Testis (tissue), 2 donors: Measurements from ENCODE around the gene KRTAP12-4.

Experiments
- CTCF ChIP-seq, 3 experiments: fragments of 450-650 bp in 2 of 3; fragments of 200-600 bp in 1 of 3; sonication (generic) in 1 of 3; IDR thresholded peaks; one replicate each; pipeline ENCODE4 v1.5.1; 2016 to 2019; ENCODE audit warnings: antibody characterized with exemption in 3 of 3, mild to moderate bottlenecking in 2 of 3, moderate library complexity in 1 of 3
- POLR2A ChIP-seq: fragments of 450-650 bp; IDR thresholded peaks from one replicate; pipeline ENCODE4 v1.6.1; 2017; ENCODE audit warnings: antibody characterized with exemption, mild to moderate bottlenecking, moderate library complexity

- no peak for TF ChIP-seq POLR2A
- TF ChIP-seq CTCF (IDR thresholded peaks at IDR 0.05): no peak
Observed at GRCh38 chr21:44664691-44665090, 10.2 kb upstream of the KRTAP12-4 start.
